C1 segment of cervical spinal cord (tissue), 14 donors: ENCODE measurements around the gene DPYD.

ENCODE experiments used
- DNase-seq, 14 donors: peaks; one replicate each; lab custom pipeline; 2025; lab: John Stamatoyannopoulos, UW

Gene DPYD

DNA sequence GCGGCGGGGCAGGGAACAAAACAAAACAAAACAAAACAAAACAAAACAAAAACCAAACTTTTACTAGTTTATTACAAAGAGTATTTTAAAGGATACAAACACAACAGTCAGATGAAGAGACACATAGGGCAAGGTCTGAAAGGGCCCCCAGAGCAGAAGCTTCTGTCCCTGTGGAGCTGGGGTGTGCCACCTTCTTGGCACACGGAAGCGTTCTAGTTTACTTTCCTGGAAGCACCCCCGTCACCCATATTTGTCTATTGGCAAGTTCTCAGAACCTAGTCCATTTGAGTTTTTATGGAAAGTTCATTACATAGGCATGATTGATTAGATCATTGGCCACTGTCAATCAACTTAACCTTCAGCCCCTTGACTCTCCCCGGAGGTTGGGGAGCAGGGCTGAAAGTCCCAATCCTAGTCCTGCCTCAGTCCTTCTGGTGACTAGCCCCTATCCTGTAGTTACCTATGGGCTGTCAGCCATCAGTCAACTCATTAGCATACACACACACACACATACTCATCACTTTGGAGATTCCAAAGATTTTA, 380.4 kb downstream of the DPYD start:
- no peak for DNase-seq

DNA sequence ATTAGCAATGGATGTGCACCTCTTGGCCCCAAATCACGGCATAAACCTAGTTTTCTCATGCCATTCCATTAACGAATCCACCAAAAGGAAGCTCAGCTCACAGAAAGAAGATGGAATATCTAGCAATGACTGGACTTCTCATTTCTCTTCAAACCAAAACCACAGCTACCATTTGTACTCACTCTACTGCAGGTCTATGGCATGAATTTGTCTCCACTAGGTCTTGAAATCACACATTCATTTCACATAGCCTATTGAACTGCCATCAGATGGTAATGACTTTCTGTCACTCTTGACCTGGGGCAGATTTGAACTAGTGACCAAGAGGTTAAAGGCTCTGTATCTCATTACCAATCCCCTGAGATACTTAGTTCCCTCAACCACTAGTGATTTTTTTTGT, 382.7 kb downstream of the DPYD start:
- DNase-seq, result no peak

DNA sequence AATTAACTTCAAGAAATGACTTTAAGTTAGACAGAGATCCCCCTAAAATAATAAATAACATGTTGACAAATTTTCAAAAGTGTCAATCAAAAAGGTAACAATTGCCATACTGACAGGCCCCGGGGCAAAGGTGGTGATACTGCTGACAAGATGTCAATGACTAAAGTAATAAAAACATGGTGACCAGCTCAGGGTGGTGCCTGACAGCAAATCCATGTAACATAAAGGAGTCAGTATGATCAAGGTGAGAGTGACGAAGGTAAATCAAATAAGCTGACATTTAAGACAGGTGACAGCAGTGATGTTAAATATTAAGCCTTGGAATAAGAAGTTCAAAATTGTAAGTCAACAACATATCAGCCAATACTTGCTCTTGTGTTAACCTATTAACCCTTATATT, 387.5 kb downstream of the DPYD start:
- DNase-seq, result no peak

DNA sequence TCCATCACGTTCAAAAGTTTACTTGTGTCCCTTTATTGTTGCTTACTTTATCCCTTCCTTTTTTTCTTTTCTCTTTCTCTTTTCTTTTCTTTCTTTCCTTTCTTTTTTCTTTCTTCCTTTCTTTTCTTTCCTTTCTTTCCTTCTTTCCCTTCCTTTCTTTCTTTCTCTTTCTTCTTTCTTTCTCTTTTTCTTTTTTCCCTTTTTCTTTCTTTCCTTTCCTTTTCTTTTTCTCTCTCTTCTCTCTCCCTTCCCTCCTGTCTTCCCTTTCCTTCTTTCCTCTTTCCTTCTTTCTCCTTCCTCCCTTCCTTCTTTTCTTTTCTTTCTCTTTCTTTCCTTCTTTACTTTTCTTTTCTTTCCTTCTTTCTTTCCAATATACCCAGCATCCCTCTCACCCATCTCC, 391.2 kb downstream of the DPYD start:
- DNase-seq, result no peak

DNA sequence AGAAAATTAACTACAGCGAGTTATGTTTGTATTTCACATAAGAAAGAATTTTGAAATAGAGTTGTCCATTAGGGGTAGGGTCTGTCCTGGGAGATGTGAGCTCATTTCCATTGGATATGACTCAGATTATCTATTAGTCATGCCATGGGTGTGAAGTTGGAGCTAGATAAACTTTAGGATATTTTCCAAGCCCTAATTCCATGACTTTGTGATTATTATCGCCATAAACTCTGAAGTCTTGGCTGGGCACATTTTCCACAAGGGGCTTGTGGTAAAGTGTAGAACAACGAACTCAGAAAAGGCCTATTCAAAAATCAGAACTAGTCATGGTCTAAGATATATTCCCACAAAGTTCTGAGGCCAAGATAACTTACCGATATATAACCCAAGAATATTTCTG, 396.6 kb downstream of the DPYD start:
- no peak for DNase-seq

DNA sequence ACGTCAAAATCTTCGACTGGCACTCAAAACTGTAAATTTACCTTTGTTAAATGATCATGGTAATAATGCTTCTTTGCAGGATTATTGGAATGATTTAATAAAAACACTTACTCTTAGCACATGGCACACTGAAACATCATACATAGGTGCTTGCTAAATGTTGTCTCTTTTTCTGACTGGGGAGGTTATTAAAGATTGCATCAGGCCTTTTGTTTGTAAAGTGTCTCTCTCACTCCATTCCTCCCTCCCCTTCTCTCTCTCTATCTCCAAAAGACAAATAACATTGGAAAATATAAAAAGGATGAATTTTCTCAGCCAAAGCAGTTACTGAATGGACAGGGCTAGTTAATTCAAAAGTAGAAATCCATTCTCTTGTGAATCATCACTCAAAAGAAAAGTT, 404.2 kb downstream of the DPYD start:
- no peak for DNase-seq

DNA sequence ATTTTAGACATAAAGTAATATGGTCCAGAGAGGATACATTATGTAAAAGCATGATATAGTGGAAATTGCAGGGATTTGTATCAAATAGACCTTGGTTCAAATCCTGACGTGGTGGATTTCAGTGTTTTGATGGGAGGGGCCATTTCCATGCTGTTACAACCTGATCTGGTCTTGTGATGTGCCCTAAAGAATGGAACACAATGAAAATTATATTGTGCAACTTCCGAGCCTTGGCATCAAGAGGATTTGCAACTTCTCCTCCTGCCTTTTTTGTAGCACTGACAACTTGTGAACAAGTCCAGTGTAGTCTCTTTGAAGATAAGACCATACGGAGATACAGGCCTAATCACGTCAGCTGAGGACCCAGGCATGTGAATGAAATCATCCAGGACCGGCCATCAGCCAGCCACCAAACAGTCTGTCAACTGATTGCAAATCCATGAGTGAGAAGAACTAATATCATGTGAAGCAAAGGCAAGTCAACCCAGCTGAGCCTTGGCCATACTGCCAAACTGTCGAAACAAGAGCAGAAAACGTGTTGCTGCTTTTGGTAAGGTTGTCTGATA, 412.1 kb downstream of the DPYD start:
- DNase-seq, result no peak

DNA sequence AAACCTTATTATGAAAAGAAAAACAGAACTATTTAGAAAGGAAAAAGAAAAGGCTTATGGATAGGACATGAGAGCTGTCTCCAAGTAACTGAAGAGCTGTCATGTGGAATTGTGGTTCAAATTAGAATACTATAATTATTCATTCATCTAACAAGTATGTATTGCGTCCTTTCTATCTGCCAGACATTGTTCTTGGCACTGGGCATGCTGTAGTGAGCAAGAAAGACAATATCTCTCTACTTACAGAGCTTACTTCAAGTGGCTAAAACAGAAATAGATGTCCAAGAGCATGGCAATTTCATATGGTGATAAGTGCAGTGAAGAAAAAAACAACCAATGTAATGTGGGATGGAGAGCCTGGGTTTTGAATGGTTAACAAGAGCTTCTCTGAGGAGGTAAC, 413.0 kb downstream of the DPYD start:
- no peak for DNase-seq

DNA sequence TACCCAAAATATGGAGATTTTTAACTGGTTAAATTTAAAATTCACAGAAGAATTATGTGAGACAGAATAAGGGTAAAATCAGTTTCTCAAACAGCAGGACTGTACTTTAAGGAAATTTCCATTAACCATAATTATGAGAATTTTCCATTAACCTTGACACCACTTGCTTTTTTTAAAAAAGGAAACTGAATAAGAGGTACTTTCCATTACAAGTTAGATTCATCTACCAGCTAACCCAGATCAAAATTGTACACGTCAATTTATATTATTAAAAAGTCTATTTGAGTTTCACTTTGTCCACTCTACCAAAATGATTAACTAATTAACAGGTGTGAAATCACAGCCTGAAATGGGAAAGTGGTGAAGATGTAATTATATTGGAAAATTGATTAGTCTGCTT, 414.5 kb downstream of the DPYD start:
- no peak for DNase-seq

DNA sequence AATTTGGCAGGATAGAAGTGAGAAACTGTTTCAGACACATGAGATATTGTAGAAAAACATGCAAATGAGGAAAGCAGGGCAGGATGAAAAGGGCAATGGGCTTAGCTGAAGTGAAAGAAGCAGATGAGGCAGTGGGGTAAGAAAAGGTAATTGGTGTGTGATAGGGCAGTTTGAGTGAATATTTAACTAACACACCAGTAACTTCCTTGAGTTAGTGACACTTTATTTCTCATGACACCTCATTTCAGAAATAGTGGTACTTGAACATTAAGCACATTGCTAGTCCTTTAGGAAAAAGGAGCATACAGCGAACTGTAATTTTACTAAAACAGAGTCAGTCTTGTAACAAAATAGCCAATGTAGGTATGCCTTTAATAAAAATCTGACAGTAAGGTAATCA, 415.0 kb downstream of the DPYD start:
- no peak for DNase-seq

DNA sequence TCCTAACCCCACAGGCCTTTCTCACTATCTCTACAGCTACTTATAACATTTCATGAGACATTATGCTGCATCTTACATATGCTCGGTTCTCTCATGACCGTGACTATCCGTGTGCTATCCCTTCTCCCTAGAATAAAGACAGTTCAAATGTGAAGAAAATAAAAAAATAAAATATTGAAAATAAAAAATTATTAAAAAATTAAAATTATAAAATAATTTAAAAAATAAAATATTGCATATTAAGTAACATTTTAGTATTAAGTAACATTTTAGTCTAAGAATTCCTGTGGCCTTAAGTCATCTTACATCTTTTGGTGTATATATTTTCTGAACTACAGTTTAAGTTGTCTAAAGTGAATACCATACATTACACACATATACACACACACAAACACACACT, 415.5 kb downstream of the DPYD start:
- DNase-seq, result no peak

DNA sequence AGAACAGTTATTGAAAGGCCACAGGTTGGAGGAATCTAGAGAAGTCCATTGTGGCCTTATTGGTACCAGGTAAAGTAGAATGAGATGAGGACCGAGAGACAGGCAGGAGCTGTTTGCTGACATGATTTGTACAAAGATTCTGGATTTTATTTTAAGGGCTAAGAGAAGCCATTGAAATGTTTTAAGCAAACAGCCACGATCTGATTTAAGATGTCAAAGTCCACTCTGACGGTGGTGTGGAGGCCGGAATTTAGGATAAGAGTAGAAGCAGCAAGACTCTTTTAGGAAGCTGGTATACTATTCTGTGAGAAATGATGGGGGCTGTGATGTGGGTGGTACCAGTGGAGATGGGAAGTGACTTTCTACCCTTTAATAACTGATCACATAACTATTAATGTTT, 418.5 kb downstream of the DPYD start:
- DNase-seq, result no peak

DNA sequence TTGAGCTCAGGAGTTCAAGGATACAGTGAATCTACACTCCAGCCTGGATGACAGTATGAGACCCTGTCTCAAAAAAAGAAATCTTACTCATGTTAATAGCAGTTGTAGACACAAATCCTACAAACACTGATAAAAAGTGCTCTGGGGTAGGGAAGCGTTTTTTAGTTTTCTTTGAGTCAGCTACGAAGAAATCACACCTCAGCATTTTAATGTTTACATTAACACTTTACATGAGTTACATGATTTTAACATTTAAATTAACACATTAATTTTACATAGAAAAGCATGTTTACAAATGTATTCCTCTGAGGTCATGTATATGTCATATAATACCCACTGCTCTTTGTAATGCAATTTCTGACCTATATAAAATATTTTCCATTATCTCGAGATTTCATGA, 419.2 kb downstream of the DPYD start:
- no peak for DNase-seq

DNA sequence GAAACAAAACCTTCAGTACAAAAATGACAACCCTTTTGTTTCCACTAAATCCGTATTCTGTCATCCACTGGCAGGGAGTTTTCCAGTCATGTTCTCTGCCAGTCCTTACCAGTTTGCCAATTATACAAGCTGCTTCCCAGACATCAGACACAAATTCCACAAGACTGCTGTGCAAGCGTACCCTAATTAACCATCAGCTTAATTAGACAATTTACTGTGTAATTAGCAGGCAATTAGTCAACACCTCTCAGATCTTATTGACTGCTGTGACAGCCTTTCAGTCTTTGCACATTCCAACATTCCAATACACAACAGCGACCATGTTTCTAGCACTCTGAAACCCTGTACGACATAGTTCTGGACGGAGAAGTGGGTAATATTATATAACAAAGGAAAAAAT, 420.1 kb downstream of the DPYD start:
- peak in 6 of 14 donors; percentile 1 to 28 (median 5) for DNase-seq

DNA sequence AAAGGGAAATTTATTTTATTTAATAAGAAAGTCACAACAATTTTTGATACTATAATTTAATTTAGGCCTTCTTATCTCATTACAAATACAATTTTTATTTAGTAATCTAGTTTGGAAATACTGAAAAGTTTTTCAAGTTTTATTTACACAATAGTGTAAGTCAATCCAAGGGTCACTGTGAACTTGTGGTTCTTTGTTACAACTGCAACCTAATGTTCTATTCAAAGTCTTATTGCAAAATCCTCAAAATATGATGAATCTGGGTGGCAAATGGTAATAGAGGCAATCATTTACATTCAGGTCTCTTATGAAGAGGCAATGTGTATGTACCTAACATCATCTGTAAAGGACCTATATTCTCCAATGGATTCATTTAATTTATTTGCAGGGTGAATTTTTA, 421.2 kb downstream of the DPYD start:
- DNase-seq, result no peak

DNA sequence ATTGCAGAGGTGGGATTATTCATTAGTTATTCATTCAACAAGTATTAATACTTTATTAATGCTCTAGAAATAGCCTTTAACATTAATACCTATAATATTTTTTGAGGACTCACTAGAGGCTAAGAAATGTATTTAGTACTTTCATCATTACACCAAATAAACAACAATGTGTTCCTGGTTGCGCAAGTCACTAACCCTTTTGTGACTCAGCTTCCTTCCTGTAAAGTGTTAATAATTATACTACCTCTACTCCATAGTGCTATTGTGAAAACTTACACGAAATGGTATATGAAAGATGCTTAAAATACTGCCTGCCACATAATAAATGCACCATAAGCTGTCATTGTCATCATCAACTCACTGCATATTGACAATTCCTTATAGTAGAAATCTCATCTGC, 431.0 kb downstream of the DPYD start:
- DNase-seq, result no peak

DNA sequence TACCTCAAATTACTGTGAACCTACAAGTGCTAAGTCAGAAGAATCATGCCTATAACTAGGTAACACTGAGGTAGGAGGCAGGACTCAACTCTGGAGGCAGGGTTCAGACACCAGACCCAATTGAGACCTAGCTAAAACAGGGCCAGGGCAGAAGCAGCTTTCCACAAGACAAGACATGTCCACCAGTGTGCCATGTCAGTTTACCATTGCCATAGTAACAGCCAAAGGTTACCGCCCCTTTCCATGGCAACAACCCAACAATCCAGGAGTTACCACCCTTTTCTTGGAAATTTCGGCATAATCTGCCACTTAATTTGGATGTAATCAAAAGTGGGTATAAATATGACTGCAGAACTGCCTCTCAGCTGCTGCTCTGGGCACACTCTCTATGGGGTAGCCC, 432.3 kb downstream of the DPYD start:
- DNase-seq, result no peak

DNA sequence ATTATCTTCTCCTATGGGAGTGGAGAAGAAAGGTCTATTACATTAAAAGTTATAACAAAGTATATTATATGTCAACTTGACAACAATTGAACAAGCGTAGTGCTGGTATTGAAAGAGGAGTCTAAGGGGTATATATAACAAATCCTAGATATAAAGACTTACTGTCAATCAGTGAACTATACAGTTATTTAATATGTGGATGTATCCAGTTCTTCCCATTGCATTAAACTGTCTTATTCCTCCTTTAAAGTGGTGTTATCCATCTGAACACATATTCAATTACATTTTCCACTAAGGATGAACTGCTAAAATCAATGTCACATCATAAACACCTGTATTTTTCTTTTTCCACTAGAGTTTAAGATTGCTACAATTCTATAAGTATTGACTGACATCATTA, 438.8 kb downstream of the DPYD start:
- no peak for DNase-seq

DNA sequence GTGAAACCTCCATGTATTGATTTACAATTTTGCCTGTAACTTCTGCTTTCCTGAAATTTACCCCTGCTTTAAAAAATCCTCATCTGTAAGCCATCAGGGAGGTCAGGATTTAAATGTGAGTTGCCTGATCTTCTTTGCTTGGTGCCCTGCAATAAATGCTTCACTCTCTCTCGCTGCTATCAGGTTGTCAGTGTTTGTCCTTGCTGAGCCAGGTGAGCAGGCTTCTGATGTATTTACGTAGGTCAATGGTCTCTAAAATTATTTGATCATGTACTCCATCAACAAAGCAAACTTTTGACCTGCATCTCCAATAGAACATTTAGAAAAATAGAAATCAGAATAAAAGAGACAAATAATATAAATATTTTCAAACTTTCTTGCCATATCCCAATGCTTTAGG, 453.4 kb downstream of the DPYD start:
- no peak for DNase-seq

DNA sequence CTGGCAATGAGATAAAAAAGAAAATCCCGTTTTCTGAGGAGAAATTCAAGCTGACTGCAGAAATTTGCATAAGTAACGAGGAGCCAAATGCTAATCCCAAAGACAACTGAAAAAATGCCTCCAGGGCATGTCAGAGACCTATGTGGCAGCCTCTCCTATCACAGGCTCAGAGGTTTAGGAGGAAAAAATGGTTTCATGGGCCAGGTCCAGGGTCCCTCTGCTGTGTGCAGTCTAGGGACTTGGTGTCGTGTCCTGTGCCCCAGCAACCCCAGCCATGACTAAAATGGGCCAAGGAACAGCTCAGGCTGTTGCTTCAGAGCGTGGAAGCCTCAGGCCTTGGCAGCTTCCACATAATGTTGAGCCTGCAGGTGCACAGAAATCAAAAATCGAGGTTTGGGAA, 456.5 kb downstream of the DPYD start:
- DNase-seq, result no peak

DNA sequence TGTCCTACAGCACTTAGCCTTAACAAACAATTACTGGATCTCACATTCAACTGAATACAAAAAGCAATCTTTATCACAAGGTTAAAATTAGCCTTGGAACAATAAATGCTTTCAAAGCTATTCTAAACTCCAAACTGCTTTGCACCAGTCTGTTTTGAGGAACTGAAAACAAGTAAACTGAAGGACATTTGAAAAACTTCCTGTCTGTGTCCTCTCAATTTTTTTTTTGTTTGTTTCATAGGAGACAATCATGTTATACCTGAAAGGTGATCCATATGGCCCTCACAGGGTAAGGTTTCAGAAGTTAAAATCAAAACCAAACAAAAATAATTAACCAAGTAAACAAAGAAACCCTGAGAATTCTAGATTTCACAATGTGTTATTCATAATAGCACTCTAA, 459.1 kb downstream of the DPYD start:
- DNase-seq, result no peak

DNA sequence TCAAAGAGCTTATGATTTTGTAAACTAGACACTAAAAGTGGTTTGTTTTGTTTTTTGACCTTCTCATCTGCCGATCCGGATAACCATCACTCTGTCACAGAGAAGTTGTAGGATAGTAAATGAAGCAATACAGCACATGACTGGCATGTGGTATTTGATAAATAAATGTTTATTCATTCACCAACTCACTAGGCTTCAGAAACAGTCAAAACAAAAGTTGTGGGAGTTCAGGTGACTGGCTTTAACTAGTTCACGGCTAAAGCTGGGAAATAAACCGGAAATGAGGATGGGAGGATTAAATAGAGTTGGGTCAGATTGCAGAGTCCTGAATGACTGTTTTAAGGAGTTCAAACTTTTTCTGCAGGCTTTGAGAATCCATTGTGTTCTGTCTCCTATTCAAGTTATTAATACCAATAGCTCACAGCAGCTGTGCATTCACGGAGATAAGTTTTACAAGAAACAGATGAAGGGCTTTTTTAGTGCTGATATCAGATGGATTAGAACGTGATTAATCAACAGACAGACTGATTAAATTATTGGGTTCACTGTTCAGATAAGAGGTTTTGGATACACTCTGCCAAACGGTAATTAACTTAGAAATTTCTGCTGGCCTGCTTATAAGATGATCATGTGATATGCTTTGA, 463.3 kb downstream of the DPYD start:
- DNase-seq, result no peak

DNA sequence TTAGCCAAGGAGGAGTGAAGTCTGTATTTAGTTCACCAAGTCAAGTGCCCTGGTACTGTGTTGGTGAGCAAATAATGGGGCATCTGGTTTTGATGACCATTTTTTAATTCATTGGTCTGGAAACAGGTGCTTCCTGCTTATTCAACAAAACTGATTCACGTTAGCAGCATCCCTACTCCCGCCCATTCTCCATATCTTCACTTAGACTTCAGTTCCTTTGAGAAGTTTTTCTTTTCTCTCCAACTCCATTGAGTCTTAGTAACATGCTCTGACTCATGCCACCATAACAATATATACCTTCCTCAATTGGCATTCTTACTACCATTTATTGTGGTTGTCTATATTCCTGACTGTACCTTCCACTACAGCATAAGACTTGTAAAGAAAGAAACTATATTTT, 468.9 kb downstream of the DPYD start:
- no peak for DNase-seq
